Measurements from ENCODE around the gene FLVCR2. TPM values are rescaled to one million over a fixed set of nuclear protein-coding genes. Genes with fewer than 3 reads are reported as not detected.

The FLVCR2 gene
- total and polyA plus RNA-seq, 2 donors from 2014 or later, result 7.1 to 17.0 TPM

DNA sequence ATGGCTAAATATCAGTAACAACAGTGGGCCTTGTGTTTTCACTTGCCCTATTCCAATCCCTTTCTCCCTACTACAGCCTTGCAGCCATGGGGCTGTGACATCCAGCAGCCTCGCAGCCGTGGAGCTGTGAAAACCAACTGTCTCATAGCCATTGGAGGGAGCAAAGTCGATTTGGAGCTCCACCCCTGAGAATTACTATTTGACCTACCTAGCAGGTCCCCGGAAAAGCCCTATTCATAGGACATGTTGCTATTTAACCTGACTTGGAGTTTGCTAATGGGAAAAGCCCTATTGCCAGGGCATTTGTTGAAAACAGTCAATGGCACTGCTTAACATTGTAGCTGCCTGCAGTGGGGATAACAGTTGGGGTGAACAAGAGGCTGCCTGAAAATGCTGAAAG is 49.0 kb downstream of the FLVCR2 start:
- H3K9ac ChIP-seq (ENCODE audit: low read length in 3 of 3), result no peak overlapping the region
- intact Hi-C loops (cut with DNase I), result no loop called here
- peaks cover 0 to 18% (median 13%) of the 10 kb centered on the region in 3 donors for H3K4me1 ChIP-seq (ENCODE audit: control insufficient read depth in 2 of 3, insufficient read depth in 2 of 3, low read depth in 1 of 3, low read length in 3 of 3)
- no peaks in the 10 kb centered on the region for H3K9me3 ChIP-seq (ENCODE audit: control insufficient read depth in 2 of 3, insufficient read depth in 1 of 3, low read length in 3 of 3)
- FAIRE-seq, result no peak
- H3K27ac ChIP-seq (ENCODE audit: low read depth in 2 of 2, low read length in 2 of 2), result peak overlapping the region in 1 of 2 donors; percentile 47
- H3K36me3 ChIP-seq (ENCODE audit: control insufficient read depth in 2 of 3, insufficient read depth in 3 of 3, low read length in 3 of 3), result no peaks in the 10 kb centered on the region
- TF ChIP-seq, protein P1, sequence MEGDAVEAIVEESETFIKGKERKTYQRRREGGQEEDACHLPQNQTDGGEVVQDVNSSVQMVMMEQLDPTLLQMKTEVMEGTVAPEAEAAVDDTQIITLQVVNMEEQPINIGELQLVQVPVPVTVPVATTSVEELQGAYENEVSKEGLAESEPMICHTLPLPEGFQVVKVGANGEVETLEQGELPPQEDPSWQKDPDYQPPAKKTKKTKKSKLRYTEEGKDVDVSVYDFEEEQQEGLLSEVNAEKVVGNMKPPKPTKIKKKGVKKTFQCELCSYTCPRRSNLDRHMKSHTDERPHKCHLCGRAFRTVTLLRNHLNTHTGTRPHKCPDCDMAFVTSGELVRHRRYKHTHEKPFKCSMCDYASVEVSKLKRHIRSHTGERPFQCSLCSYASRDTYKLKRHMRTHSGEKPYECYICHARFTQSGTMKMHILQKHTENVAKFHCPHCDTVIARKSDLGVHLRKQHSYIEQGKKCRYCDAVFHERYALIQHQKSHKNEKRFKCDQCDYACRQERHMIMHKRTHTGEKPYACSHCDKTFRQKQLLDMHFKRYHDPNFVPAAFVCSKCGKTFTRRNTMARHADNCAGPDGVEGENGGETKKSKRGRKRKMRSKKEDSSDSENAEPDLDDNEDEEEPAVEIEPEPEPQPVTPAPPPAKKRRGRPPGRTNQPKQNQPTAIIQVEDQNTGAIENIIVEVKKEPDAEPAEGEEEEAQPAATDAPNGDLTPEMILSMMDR (IDR thresholded peaks at IDR 0.05; ENCODE audit: borderline replicate concordance, extremely low read depth, insufficient read depth), result no peak
- DNase-seq, result no peak
- H3K4me3 ChIP-seq (ENCODE audit: low read length in 3 of 3), result no peak overlapping the region
- H3K27me3 ChIP-seq (ENCODE audit: control insufficient read depth, insufficient read depth, low read length), result no peaks in the 10 kb centered on the region

DNA sequence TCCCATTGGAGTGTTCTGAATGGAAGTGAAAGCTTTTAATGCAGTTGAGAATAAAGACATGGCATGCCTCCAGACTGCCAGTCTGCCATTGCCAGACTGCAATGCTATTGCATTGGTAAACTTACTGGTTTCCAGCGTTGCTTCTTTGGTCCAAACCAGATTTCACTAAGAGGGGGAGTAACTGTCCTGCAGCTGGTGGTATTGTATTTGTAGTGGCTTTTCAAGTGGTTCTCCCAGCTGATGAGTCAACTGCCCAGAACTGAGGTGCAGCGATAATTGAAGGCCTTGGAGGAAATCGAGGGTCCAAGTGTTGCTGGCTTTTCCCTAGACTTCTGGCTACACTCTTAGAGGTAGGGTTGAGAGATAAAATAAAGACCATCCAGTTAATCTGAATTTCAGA is 50.4 kb downstream of the FLVCR2 start:
- DNase-seq, result no peak
- TF ChIP-seq, protein P1 (IDR thresholded peaks at IDR 0.05; ENCODE audit: borderline replicate concordance, extremely low read depth, insufficient read depth), result no peak
- intact Hi-C loops (cut with DNase I), result no loop called here
- no peak overlapping the region for H3K27ac ChIP-seq (ENCODE audit: low read depth in 2 of 2, low read length in 2 of 2)
- no peak overlapping the region for H3K4me3 ChIP-seq (ENCODE audit: low read length in 3 of 3)
- FAIRE-seq, result no peak
- H3K4me1 ChIP-seq (ENCODE audit: control insufficient read depth in 2 of 3, insufficient read depth in 2 of 3, low read depth in 1 of 3, low read length in 3 of 3), result peaks cover 0 to 20% (median 13%) of the 10 kb centered on the region in 3 donors
- H3K9me3 ChIP-seq (ENCODE audit: control insufficient read depth in 2 of 3, insufficient read depth in 1 of 3, low read length in 3 of 3), result no peaks in the 10 kb centered on the region
- H3K36me3 ChIP-seq (ENCODE audit: control insufficient read depth in 2 of 3, insufficient read depth in 3 of 3, low read length in 3 of 3), result no peaks in the 10 kb centered on the region
- H3K27me3 ChIP-seq (ENCODE audit: control insufficient read depth, insufficient read depth, low read length), result no peaks in the 10 kb centered on the region
- no peak overlapping the region for H3K9ac ChIP-seq (ENCODE audit: low read length in 3 of 3)

DNA sequence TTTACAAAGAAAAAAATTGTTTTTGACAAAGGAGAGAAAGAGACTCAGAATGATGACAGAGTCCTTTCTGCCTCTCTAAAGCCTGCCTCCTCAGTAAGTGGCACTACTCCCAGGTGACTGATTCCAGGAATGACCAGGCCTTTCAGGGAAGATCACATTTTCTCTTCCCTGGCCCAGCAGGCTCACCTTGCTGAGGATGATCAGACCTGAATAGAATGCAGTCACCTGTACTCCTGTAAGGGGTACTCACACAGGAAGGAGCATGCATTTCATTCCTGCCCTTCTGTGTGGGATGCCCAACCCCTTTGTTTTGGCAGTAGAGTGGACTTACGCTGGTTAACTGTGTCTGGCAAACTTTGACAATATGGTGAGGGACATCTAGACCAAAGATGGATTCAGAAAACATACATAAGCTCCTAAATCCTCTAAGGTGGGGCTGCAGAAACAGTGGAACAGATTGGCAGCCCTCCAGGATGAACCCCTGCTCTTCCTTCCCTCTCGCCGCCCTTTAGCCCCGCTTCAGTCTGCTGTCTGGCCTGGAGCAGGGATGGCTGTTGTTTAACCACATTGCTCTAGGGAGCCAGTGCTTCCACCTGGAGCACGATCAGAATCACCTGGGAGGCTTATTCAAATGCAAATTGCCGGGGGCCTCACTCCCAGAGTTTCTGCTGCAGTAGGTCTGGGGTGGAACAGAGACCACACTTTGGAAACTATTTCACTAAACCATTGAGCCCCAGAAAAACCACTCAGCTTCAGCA is 52.5 kb downstream of the FLVCR2 start:
- TF ChIP-seq, protein P1 (IDR thresholded peaks at IDR 0.05; ENCODE audit: borderline replicate concordance, extremely low read depth, insufficient read depth), result no peak
- Histone ChIP-seq H3K27me3 (ENCODE audit: control insufficient read depth, insufficient read depth, low read length) (no peaks in the 10 kb centered on the region), H3K36me3 (ENCODE audit: control insufficient read depth in 2 of 3, insufficient read depth in 3 of 3, low read length in 3 of 3) (no peaks in the 10 kb centered on the region), H3K9me3 (ENCODE audit: control insufficient read depth in 2 of 3, insufficient read depth in 1 of 3, low read length in 3 of 3) (no peaks in the 10 kb centered on the region), H3K9ac (ENCODE audit: low read length in 3 of 3) (no peak overlapping the region), H3K4me3 (ENCODE audit: low read length in 3 of 3) (no peak overlapping the region), H3K4me1 (ENCODE audit: control insufficient read depth in 2 of 3, insufficient read depth in 2 of 3, low read depth in 1 of 3, low read length in 3 of 3) (peaks cover 0 to 20% (median 13%) of the 10 kb centered on the region in 3 donors), H3K27ac (ENCODE audit: low read depth in 2 of 2, low read length in 2 of 2) (peak overlapping the region in 1 of 2 donors; percentile 10)
- DNase-seq, result peak in 1 of 5 donors; percentile 14
- intact Hi-C loops (cut with DNase I), result no loop called here
- FAIRE-seq, result no peak
